Nephron (organoid): ENCODE data around the gene PRDX6.

Experiments used
- H3K27ac Mint-ChIP-seq, 3 experiments: 2 replicates each; pipeline ENCODE4 v1.8.0; 2020; ENCODE audit warnings: mixed read lengths in 3 of 3, mild to moderate bottlenecking in 2 of 3, moderate library complexity in 1 of 3
- H3K27me3 Mint-ChIP-seq: 2 replicates; pipeline ENCODE4 v1.8.0; 2021; ENCODE audit warnings: low read depth, mild to moderate bottlenecking, moderate library complexity, mixed read lengths
- H3K36me3 Mint-ChIP-seq: 2 replicates; pipeline ENCODE4 v1.8.0; 2020; ENCODE audit warnings: low read depth, mixed read lengths
- H3K4me1 Mint-ChIP-seq: 2 replicates; pipeline ENCODE4 v1.8.0; 2020; ENCODE audit warnings: mixed read lengths
- H3K4me3 Mint-ChIP-seq, 3 experiments: 2 replicates each; pipeline ENCODE4 v1.8.0; 2020; ENCODE audit warnings: mild to moderate bottlenecking in 3 of 3, mixed read lengths in 3 of 3, moderate library complexity in 2 of 3
- H3K9me3 Mint-ChIP-seq: 2 replicates; pipeline ENCODE4 v1.8.0; 2020; ENCODE audit warnings: mixed read lengths
- CTCF ChIP-seq, 3 experiments: fragments of 200-600 bp; sonication (generic); IDR thresholded peaks; one replicate each; pipeline ENCODE4 v1.5.0; 2021; ENCODE audit warnings: antibody characterized with exemption in 3 of 3; ENCODE audit not compliant: unreplicated experiment in 3 of 3

Gene PRDX6

GRCh38 chr1:173433751-173434326, 43.3 kb upstream of the PRDX6 start:
- no peak overlapping the region for H3K27ac Mint-ChIP-seq
- H3K27me3 Mint-ChIP-seq: no peaks in the 10 kb centered on the region
- no peak for TF ChIP-seq CTCF (IDR thresholded peaks at IDR 0.05; ENCODE audit: unreplicated experiment in 3 of 3)
- H3K36me3 Mint-ChIP-seq: no peaks in the 10 kb centered on the region
- H3K4me1 Mint-ChIP-seq: peaks cover 39% of the 10 kb centered on the region
- H3K9me3 Mint-ChIP-seq: no peaks in the 10 kb centered on the region
- H3K4me3 Mint-ChIP-seq: no peak overlapping the region

GRCh38 chr1:173436841-173437428, 40.2 kb upstream of the PRDX6 start:
- Mint-ChIP-seq H3K27ac (no peak overlapping the region), H3K9me3 (no peaks in the 10 kb centered on the region), H3K4me3 (no peak overlapping the region), H3K4me1 (peaks cover 9% of the 10 kb centered on the region), H3K36me3 (no peaks in the 10 kb centered on the region), H3K27me3 (no peaks in the 10 kb centered on the region)
- TF ChIP-seq CTCF (IDR thresholded peaks at IDR 0.05; ENCODE audit: unreplicated experiment in 3 of 3): no peak

- Mint-ChIP-seq H3K4me1 (peaks cover 8% of the 10 kb centered on the region), H3K27ac (no peak overlapping the region), H3K27me3 (no peaks in the 10 kb centered on the region), H3K36me3 (no peaks in the 10 kb centered on the region), H3K9me3 (no peaks in the 10 kb centered on the region), H3K4me3 (no peak overlapping the region)
- TF ChIP-seq CTCF (IDR thresholded peaks at IDR 0.05; ENCODE audit: unreplicated experiment in 3 of 3): no peak
Measured at GRCh38 chr1:173438675-173439074, 38.5 kb upstream of the PRDX6 start.

- no peak for TF ChIP-seq CTCF (IDR thresholded peaks at IDR 0.05; ENCODE audit: unreplicated experiment in 3 of 3)
- no peak overlapping the region for H3K4me3 Mint-ChIP-seq
- H3K36me3 Mint-ChIP-seq: no peaks in the 10 kb centered on the region
- no peak overlapping the region for H3K27ac Mint-ChIP-seq
- H3K4me1 Mint-ChIP-seq: peaks cover 12% of the 10 kb centered on the region
- peaks cover 4% of the 10 kb centered on the region for H3K9me3 Mint-ChIP-seq
- no peaks in the 10 kb centered on the region for H3K27me3 Mint-ChIP-seq
Measured at GRCh38 chr1:173440430-173440829, 36.7 kb upstream of the PRDX6 start.

GRCh38 chr1:173444757-173445156, 32.4 kb upstream of the PRDX6 start:
- H3K9me3 Mint-ChIP-seq: peaks cover 24% of the 10 kb centered on the region
- H3K36me3 Mint-ChIP-seq: peaks cover 15% of the 10 kb centered on the region
- H3K4me1 Mint-ChIP-seq: peaks cover 12% of the 10 kb centered on the region
- TF ChIP-seq CTCF (IDR thresholded peaks at IDR 0.05; ENCODE audit: unreplicated experiment in 3 of 3): no peak
- H3K27me3 Mint-ChIP-seq: no peaks in the 10 kb centered on the region
- no peak overlapping the region for H3K4me3 Mint-ChIP-seq
- H3K27ac Mint-ChIP-seq: no peak overlapping the region

- Mint-ChIP-seq H3K4me1 (peaks cover 12% of the 10 kb centered on the region), H3K36me3 (peaks cover 15% of the 10 kb centered on the region), H3K9me3 (peaks cover 24% of the 10 kb centered on the region), H3K4me3 (no peak overlapping the region), H3K27ac (no peak overlapping the region), H3K27me3 (no peaks in the 10 kb centered on the region)
- no peak for TF ChIP-seq CTCF (IDR thresholded peaks at IDR 0.05; ENCODE audit: unreplicated experiment in 3 of 3)
Measured at GRCh38 chr1:173445164-173445563, 32.0 kb upstream of the PRDX6 start.
